Activated naive CD8-positive, alpha-beta T cell treated with anti-CD3 and anti-CD28 coated beads, Interleukin-2, amount 50 U/mL, for 24 hours (primary cell): ENCODE results near the gene ATP6AP1.
"Not testable (repeated sequence)": the region's sequence is repeated elsewhere in the genome, so short reads cannot be mapped to it uniquely, and the experiment has no call there.

ENCODE experiments used
- ATAC-seq: fragments of 150-1000 bp; cut with Tn5 transposase; one replicate; pipeline ENCODE4 v1.10.0; 2021
- DNase-seq: peaks from one replicate; pipeline ENCODE4 v3.0.0; 2021
- H3K27ac Mint-ChIP-seq: one replicate; pipeline ENCODE4 v1.8.0; 2021; ENCODE audit warnings: mild to moderate bottlenecking, mixed read lengths
- H3K27me3 Mint-ChIP-seq: one replicate; pipeline ENCODE4 v1.8.0; 2021; ENCODE audit warnings: mixed read lengths
- H3K36me3 Mint-ChIP-seq: one replicate; pipeline ENCODE4 v1.8.0; 2021; ENCODE audit warnings: low read depth, mixed read lengths
- H3K4me1 Mint-ChIP-seq: one replicate; pipeline ENCODE4 v1.8.0; 2021; ENCODE audit warnings: mixed read lengths
- H3K4me3 Mint-ChIP-seq: one replicate; pipeline ENCODE4 v1.8.0; 2021; ENCODE audit warnings: mild to moderate bottlenecking, moderate library complexity, mixed read lengths
- H3K9me3 Mint-ChIP-seq: one replicate; pipeline ENCODE4 v1.8.0; 2021; ENCODE audit warnings: mixed read lengths

ATP6AP1 gene

GRCh38 chrX:154428176-154429171 is at the start of gene ATP6AP1:
Gene ATP6AP1, plus strand, starts transcription at chrX:154428677. Its CDS starts 16 bp downstream, at chrX:154428693.
- H3K9me3 Mint-ChIP-seq, result no peaks in the 10 kb centered on the region
- H3K36me3 Mint-ChIP-seq, result no peaks in the 10 kb centered on the region
- DNase-seq (peak; percentile 84), ATAC-seq (peak; percentile 99)
- peak within 1 kb of the TSS; percentile 78 for H3K4me3 Mint-ChIP-seq
- H3K27me3 Mint-ChIP-seq, result no peaks in the 10 kb centered on the region
- H3K27ac Mint-ChIP-seq, result peak within 1 kb of the TSS; percentile 65
- peaks cover 26% of the 10 kb centered on the region for H3K4me1 Mint-ChIP-seq

DNA sequence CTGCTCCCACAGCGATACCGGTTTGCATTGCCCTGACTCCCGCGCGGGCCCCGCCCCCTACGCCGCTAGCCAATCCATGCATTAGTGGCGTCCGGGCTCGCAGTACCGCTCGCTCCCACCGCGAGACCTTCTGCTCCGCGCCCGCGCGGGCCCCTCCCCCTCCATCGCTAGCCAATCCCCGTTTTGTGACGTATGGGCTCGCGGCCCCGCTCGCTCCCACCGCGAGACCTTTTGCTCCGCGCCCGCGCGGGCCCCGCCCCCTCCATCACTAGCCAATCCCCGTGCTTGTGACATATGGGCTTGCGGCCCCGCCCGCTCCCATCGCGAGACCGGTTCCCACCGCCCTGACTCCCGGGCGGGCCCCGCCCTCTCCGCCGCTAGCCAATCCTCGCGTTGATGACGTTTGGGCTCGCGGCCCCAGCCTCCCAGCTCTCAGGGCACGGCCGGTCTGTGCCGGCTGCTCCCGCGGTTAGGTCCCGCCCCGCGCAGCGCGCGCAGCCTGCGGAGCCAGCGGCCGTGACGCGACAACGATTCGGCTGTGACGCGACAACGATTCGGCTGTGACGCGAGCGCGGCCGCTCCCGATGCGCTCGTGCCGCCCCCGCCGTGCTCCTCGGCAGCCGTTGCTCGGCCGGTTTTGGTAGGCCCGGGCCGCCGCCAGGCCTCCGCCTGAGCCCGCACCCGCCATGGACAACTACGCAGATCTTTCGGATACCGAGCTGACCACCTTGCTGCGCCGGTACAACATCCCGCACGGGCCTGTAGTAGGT is 49.5 kb upstream of the ATP6AP1 start, which contains the start of gene EMD:
Gene EMD (plus strand): TSS at position 497 of the 770 bp plus-strand sequence. CDS start 190 bp downstream, at position 687.
- H3K9me3 Mint-ChIP-seq, result no peaks in the 10 kb centered on the region
- peaks cover 11% of the 10 kb centered on the region for H3K36me3 Mint-ChIP-seq
- ATAC-seq (peak; percentile 88), DNase-seq (peak; percentile 94)
- peaks cover 24% of the 10 kb centered on the region for H3K4me1 Mint-ChIP-seq
- peak within 1 kb of the TSS; percentile 92 for H3K27ac Mint-ChIP-seq
- H3K4me3 Mint-ChIP-seq, result peak within 1 kb of the TSS; percentile 88
- H3K27me3 Mint-ChIP-seq, result no peaks in the 10 kb centered on the region

GRCh38 chrX:154379569-154379951 is 48.9 kb upstream of the ATP6AP1 start:
- H3K4me1 Mint-ChIP-seq, result peaks cover 27% of the 10 kb centered on the region
- DNase-seq, result no peak
- H3K9me3 Mint-ChIP-seq, result no peaks in the 10 kb centered on the region
- H3K36me3 Mint-ChIP-seq, result peaks cover 11% of the 10 kb centered on the region
- H3K27me3 Mint-ChIP-seq, result no peaks in the 10 kb centered on the region
- ATAC-seq, result no peak
- peak overlapping the region; percentile 88 for H3K4me3 Mint-ChIP-seq
- H3K27ac Mint-ChIP-seq, result peak overlapping the region; percentile 92

DNA sequence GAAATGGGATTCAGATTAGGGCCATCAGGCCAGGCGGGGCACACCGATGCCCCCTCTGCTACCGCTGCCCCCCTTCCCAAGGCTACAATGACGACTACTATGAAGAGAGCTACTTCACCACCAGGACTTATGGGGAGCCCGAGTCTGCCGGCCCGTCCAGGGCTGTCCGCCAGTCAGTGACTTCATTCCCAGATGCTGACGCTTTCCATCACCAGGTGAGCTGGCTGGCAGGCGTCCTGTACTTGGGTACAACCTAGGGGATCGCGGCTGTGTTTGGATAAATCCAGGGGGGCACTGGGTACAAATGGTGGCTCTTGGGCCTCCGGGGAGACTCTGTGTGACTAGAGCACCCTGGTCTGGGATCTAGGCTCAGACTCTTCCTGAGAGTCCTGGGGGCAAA is 48.3 kb upstream of the ATP6AP1 start:
- H3K9me3 Mint-ChIP-seq, result no peaks in the 10 kb centered on the region
- peak overlapping the region; percentile 88 for H3K4me3 Mint-ChIP-seq
- peak overlapping the region; percentile 92 for H3K27ac Mint-ChIP-seq
- peaks cover 25% of the 10 kb centered on the region for H3K4me1 Mint-ChIP-seq
- no peaks in the 10 kb centered on the region for H3K27me3 Mint-ChIP-seq
- ATAC-seq (no peak), DNase-seq (no peak)
- H3K36me3 Mint-ChIP-seq, result peaks cover 11% of the 10 kb centered on the region

GRCh38 chrX:154380787-154381186 is 47.7 kb upstream of the ATP6AP1 start:
- H3K4me1 Mint-ChIP-seq, result peaks cover 23% of the 10 kb centered on the region
- no peaks in the 10 kb centered on the region for H3K9me3 Mint-ChIP-seq
- ATAC-seq (no peak), DNase-seq (no peak)
- no peaks in the 10 kb centered on the region for H3K27me3 Mint-ChIP-seq
- H3K27ac Mint-ChIP-seq, result peak overlapping the region; percentile 76
- peak overlapping the region; percentile 88 for H3K4me3 Mint-ChIP-seq
- peaks cover 11% of the 10 kb centered on the region for H3K36me3 Mint-ChIP-seq

- Mint-ChIP-seq H3K36me3 (peaks cover 11% of the 10 kb centered on the region), H3K27me3 (no peaks in the 10 kb centered on the region), H3K4me3 (no peak overlapping the region), H3K27ac (no peak overlapping the region), H3K9me3 (no peaks in the 10 kb centered on the region), H3K4me1 (peaks cover 23% of the 10 kb centered on the region)
- DNase-seq, result no peak
- ATAC-seq, result no peak
Measured at GRCh38 chrX:154381271-154381670, 47.2 kb upstream of the ATP6AP1 start.

DNA sequence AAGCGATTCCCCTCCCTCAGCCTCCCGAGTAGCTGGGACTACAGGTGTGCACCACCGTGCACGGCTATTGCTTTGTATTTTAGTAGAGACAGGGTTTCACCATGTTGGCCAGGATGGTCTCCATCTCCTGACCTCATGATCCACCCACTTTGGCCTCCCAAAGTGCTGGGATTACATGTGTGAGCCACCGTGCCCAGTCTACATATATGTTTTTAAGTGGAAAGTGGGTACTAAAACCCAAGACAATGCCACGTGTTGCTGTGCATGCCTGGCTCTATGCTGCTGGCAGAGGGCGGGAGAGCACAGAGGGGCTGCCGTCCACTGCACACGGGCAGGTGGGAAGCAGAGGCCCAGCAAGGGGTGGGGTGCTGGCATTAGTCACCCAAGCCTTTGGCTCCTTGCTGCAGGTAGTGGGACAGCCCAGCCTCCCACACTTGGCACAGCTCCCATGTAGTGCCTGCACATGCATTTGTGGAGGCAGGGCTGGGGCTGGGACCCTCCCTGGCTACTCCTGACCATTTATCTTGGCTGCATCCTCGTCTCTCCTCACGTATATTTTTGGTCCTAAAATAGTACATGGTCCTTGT is 45.9 kb upstream of the ATP6AP1 start:
- peak overlapping the region; percentile 19 for H3K27ac Mint-ChIP-seq
- peaks cover 18% of the 10 kb centered on the region for H3K4me1 Mint-ChIP-seq
- no peak for ATAC-seq
- peaks cover 11% of the 10 kb centered on the region for H3K36me3 Mint-ChIP-seq
- H3K27me3 Mint-ChIP-seq, result no peaks in the 10 kb centered on the region
- no peaks in the 10 kb centered on the region for H3K9me3 Mint-ChIP-seq
- DNase-seq, result no peak
- no peak overlapping the region for H3K4me3 Mint-ChIP-seq

DNA sequence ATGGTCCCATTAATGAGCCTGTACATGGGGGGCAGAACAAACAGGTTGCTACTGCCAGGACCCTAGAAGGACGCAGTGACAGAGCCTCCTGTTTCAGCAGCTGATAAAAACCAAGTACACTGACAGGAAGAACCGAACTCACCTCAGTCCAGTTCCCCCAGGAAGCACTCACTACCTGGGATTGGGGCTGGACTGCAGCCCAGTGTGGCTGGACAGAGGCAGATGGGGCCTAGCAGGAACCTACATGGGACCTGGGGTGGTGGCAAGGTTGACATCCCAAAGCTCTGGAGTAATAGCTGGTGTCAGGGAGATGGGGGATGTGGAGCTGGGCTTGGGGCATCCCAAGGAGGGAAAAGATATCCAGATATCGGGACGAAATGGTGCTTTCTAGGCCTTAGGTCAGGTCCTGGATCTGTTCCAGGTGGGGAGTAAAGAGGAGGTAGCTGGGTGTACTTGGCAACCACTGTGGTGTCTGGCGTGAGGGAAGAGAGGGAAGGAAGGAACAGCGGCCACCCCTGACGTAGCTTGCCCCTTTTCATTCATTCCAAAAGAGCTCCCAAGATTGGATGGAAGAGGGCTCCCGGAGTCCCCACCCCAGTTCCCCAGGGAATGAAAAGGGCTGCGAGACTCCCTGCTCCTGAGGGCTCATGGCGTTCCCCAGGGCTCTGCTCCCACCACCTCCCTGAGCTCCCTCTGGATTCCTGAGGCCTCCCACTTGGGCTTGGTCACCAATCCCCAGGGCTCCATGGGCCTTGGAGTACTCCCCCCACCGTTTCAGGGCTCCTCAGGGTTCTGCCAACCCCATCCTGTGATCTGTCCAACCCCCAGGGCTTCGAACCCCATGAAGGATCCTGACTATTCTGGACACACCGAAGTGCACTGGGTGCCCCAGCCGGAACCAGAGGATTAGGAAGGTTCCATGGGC is 44.9 kb upstream of the ATP6AP1 start:
- Mint-ChIP-seq H3K4me3 (no peak overlapping the region), H3K36me3 (peaks cover 11% of the 10 kb centered on the region), H3K27me3 (no peaks in the 10 kb centered on the region), H3K9me3 (no peaks in the 10 kb centered on the region), H3K4me1 (peaks cover 16% of the 10 kb centered on the region), H3K27ac (no peak overlapping the region)
- DNase-seq (no peak), ATAC-seq (no peak)

- Mint-ChIP-seq H3K4me1 (peaks cover 16% of the 10 kb centered on the region), H3K36me3 (peaks cover 11% of the 10 kb centered on the region), H3K27ac (no peak overlapping the region), H3K27me3 (no peaks in the 10 kb centered on the region), H3K9me3 (no peaks in the 10 kb centered on the region), H3K4me3 (no peak overlapping the region)
- DNase-seq, result no peak
- no peak for ATAC-seq
Measured at GRCh38 chrX:154384284-154384892, 44.1 kb upstream of the ATP6AP1 start.

GRCh38 chrX:154388094-154388493 is 40.4 kb upstream of the ATP6AP1 start:
- H3K4me1 Mint-ChIP-seq, H3K9me3 Mint-ChIP-seq, H3K27me3 Mint-ChIP-seq, DNase-seq, H3K36me3 Mint-ChIP-seq, H3K27ac Mint-ChIP-seq, H3K4me3 Mint-ChIP-seq: not testable (repeated sequence)
- peak; percentile 31 for ATAC-seq

GRCh38 chrX:154388649-154389048 is 39.8 kb upstream of the ATP6AP1 start:
- H3K27me3 Mint-ChIP-seq, H3K4me3 Mint-ChIP-seq, H3K4me1 Mint-ChIP-seq, H3K27ac Mint-ChIP-seq, DNase-seq, H3K9me3 Mint-ChIP-seq, H3K36me3 Mint-ChIP-seq: not testable (repeated sequence)
- ATAC-seq, result peak; percentile 27

GRCh38 chrX:154389812-154390747 is 38.4 kb upstream of the ATP6AP1 start:
- H3K9me3 Mint-ChIP-seq, H3K4me1 Mint-ChIP-seq, H3K27me3 Mint-ChIP-seq, H3K4me3 Mint-ChIP-seq, H3K27ac Mint-ChIP-seq, DNase-seq, H3K36me3 Mint-ChIP-seq: not testable (repeated sequence)
- peak; percentile 66 for ATAC-seq
